ENCODE results near the gene EFCAB14. TPM values are rescaled to one million over a fixed set of nuclear protein-coding genes. Genes with fewer than 3 reads are reported as not detected.

The EFCAB14 gene
- total and polyA plus RNA-seq, 2 of the 8 experiments (the other 6 are each of a cell fraction or from before 2014, with no cell fraction given), result 19.4 to 40.4 TPM

GRCh38 chr1:46635205-46635604 lies 83.7 kb downstream of the EFCAB14 start:
- no peaks in the 10 kb centered on the region for H3K79me2 ChIP-seq (ENCODE audit: control insufficient read depth in 1 of 2, insufficient read depth in 2 of 2, low read length in 2 of 2)
- H3K56ac ChIP-seq (replicated peaks; ENCODE audit: insufficient read length, low read depth, low read length), result no peak overlapping the region
- no peak overlapping the region for H2AFZ ChIP-seq (ENCODE audit: low read length)
- H3K23ac ChIP-seq (ENCODE audit: insufficient read length), result no peak overlapping the region
- H3K4me2 ChIP-seq (ENCODE audit: insufficient read depth in 1 of 2, low read depth in 2 of 2, low read length in 2 of 2), result no peak overlapping the region
- no peak overlapping the region for H3K9ac ChIP-seq (replicated peaks in 1 of 4; ENCODE audit: extremely low read depth in 1 of 4, low read depth in 3 of 4, low read length in 3 of 4)
- H2BK12ac ChIP-seq (ENCODE audit: low read depth, low read length), result no peak overlapping the region
- ChIA-PET CTCF (ENCODE audit: partially characterized antibody) (interaction anchor here (1.0 to 10.9 kb wide), 5 partner anchors 10 to 221 kb away, joined by 3 to 78 read pairs (median 3); partner anchors contain the start of gene MOB3C), POLR2A (ENCODE audit: partially characterized antibody) (interaction anchor here (0.7 to 2.9 kb wide), 5 partner anchors 9 to 55 kb away, joined by 3 to 10 read pairs (median 3); partner anchors contain the start of genes MKNK1 and MOB3C)
- H4K8ac ChIP-seq (ENCODE audit: extremely low read depth, insufficient read depth, low read length), result no peak overlapping the region
- H2BK5ac ChIP-seq (ENCODE audit: low read depth, low read length), result no peak overlapping the region
- H3K9me3 ChIP-seq (ENCODE audit: insufficient read depth in 2 of 2, low read depth in 1 of 2, low read length in 1 of 2), result no peaks in the 10 kb centered on the region
- DNase-seq (ENCODE audit: low read depth in 1 of 2, low spot score in 2 of 2), result no peak
- no peak overlapping the region for H2AK5ac ChIP-seq (ENCODE audit: low read depth, low read length)
- H2BK20ac ChIP-seq (ENCODE audit: low read length), result no peak overlapping the region
- H3K27ac ChIP-seq (ENCODE audit: low read depth, low read length), result no peak overlapping the region
- H3K23me2 ChIP-seq (ENCODE audit: low read depth, low read length), result no peaks in the 10 kb centered on the region
- H3K14ac ChIP-seq (ENCODE audit: insufficient read length), result no peak overlapping the region
- H3K4ac ChIP-seq (replicated peaks; ENCODE audit: insufficient read length, low read depth, low read length), result no peak overlapping the region
- H3K4me3 ChIP-seq (ENCODE audit: extremely low read depth in 1 of 4, insufficient read depth in 2 of 4, low read depth in 3 of 4, low read length in 4 of 4), result no peak overlapping the region
- no peaks in the 10 kb centered on the region for H3K27me3 ChIP-seq (replicated peaks in 1 of 4; ENCODE audit: control insufficient read depth in 3 of 4, extremely low read depth in 1 of 4, insufficient read depth in 3 of 4, low read length in 3 of 4)
- no peak overlapping the region for H4K91ac ChIP-seq (replicated peaks; ENCODE audit: insufficient read length, low read length)
- peaks cover 0 to 31% (median 13%) of the 10 kb centered on the region in 4 experiments; a peak in 6 of 8 replicates for H3K36me3 ChIP-seq (ENCODE audit: control insufficient read depth in 2 of 4, insufficient read depth in 4 of 4, low read length in 3 of 4)
- no peaks in the 10 kb centered on the region for H4K20me1 ChIP-seq (replicated peaks in 1 of 2; ENCODE audit: control insufficient read depth in 1 of 2, insufficient read depth in 2 of 2, low read length in 2 of 2)
- H3K4me1 ChIP-seq (replicated peaks in 1 of 4; ENCODE audit: control insufficient read depth in 3 of 4, insufficient read depth in 4 of 4, low read length in 3 of 4), result no peaks in the 10 kb centered on the region
- no peaks in the 10 kb centered on the region for H3K79me1 ChIP-seq (ENCODE audit: low read depth, low read length)
- H2BK120ac ChIP-seq (replicated peaks; ENCODE audit: low read depth, low read length), result no peak overlapping the region
- H2BK15ac ChIP-seq (ENCODE audit: low read length), result no peak overlapping the region
- FAIRE-seq, result no peak
- 100% methylated on average over 2 of the region's 2 CpGs; no CpG with 5 or more reads in 1 of the 2 experiments for WGBS, 2 experiments (ENCODE audit: extremely low coverage in 1 of 2, insufficient coverage in 1 of 2, insufficient read length in 1 of 2, insufficient replicate concordance in 2 of 2, low coverage in 1 of 2, low lambda C conversion rate in 2 of 2, missing lambda C conversion rate in 1 of 2)
- H4K5ac ChIP-seq (ENCODE audit: insufficient read length, low read depth, low read length), result no peak overlapping the region
- H3K18ac ChIP-seq (ENCODE audit: extremely low read depth, low read length), result no peak overlapping the region
- TF ChIP-seq BRCA1 (IDR thresholded peaks at IDR 0.05; ENCODE audit: low read depth, low read length) (no peak), SRF (IDR thresholded peaks at IDR 0.05; ENCODE audit: low read depth, low read length) (no peak), BCL11A (IDR thresholded peaks at IDR 0.05; ENCODE audit: low read depth in 2 of 2, low read length in 2 of 2) (no peak), KDM4A (IDR thresholded peaks at IDR 0.05; ENCODE audit: low read depth, low read length, severe bottlenecking) (no peak), ATF2 (IDR thresholded peaks at IDR 0.05; ENCODE audit: low read length) (no peak), POLR2AphosphoS5 (IDR thresholded peaks at IDR 0.05; ENCODE audit: low read depth, low read length) (no peak), YY1 (IDR thresholded peaks at IDR 0.05; ENCODE audit: low read depth, low read length) (no peak), CHD1 (IDR thresholded peaks at IDR 0.05; ENCODE audit: low read depth, low read length) (no peak), ZNF274 (IDR thresholded peaks at IDR 0.05; ENCODE audit: borderline replicate concordance, extremely low read depth, low read length) (no peak), SUZ12 (IDR thresholded peaks at IDR 0.05; ENCODE audit: low read length) (no peak), SIX5 (IDR thresholded peaks at IDR 0.05; ENCODE audit: low read depth, low read length) (no peak), SP1 (IDR thresholded peaks at IDR 0.05; ENCODE audit: low read depth, low read length) (no peak)
- TF ChIP-seq, protein P1, sequence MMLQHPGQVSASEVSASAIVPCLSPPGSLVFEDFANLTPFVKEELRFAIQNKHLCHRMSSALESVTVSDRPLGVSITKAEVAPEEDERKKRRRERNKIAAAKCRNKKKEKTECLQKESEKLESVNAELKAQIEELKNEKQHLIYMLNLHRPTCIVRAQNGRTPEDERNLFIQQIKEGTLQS (IDR thresholded peaks at IDR 0.05; ENCODE audit: insufficient read depth, low read depth, low read length), result no peak
